Measurements from ENCODE around the gene STPG1.

Gene STPG1

DNA sequence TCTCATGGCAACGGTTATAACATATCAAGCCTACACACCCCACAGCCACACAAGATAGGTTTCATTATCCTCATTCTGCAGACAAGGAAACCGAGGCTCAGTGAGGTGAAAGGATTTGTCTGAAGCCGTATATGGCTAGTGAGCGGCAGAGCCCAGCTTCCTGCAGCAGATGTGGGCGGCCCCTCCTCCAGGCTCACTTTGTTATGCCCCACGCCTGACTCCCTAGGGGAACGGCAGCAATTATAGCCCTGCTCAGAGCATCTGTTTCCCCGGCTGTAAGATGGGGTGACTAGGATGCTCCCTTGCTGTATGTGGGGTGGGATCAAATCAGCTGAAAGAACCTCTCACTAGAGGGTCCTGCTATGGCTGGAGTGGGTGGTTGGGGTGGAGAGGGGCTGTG, 72.3 kb downstream of the STPG1 start:
- no peak for DNase-seq (ENCODE audit: low spot score)

DNA sequence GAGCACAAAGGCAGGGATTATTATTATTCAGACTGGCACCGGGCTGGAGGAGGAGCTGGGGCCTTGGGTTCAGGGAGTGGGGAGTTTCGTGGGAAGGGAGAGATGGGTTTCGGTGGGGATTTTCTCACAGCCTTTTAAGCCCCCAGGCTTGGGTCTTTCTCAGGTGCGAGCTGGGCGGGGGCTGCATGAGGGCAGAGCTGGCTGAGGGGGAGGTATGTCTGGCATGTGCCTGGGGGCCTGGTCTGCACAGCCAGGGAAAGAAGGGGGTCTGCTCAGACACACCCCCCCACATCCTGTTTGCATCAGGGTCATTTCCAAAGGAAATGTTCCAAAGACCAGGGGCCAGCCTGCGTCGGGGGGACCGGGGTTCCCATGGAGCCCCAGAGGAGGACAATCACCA, 72.8 kb downstream of the STPG1 start:
- no peak for DNase-seq (ENCODE audit: low spot score)

DNA sequence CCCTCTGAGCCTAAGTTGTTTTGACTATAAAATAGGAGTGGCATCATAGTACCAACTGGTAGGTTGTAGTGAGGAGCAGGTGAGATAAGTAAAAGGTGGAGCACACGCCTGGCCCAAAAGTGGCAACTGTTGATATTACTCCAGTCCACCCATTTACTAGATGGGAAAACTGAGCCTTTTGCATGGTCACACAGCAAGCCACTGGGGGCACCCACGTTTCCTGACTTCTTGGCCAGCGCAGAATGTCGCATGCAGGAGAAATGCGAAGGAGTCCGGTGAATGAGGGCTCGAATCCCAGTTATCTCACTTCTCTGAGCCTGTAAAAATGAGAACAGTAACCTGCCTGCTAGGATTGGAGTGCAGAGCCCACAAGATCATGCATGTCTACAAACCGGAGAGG, 73.6 kb downstream of the STPG1 start:
- DNase-seq (ENCODE audit: low spot score) = no peak

DNA sequence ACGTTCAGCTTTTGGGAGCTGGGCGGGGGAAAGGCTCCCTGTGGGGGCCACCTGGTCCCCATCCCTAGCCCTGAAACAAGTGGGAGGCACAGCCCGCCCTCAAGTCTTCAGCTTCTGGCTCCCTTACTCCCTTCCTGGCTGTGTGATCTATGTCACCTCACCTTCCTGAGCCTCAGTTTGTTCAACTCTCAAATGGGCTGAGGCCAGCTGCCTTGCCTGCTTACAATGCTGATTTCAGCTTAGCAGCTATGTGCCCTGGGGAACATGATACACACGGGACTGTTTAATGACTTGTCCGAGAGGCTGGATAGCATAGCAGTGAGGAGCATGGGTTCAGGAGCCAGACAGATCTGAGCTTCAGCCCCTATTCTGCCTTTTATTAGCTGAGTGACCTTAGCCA, 75.1 kb downstream of the STPG1 start:
- DNase-seq (ENCODE audit: low spot score) = no peak

DNA sequence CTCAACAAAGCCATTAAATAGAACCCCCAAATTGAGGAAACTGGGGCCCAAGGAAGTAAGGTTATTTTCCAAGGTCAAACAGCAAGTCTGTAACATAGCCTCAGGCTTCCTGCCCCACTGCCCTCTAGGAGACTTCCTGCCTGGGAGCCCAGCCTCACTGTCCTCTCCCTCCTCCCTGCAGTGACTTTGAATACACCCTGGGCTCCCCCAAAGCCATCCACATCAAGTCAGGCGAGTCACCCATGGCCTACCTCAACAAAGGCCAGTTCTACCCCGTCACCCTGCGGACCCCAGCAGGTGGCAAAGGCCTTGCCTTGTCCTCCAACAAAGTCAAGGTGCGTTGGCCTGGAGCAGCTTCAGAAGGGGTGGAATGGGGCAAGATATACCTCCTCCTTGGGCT, 76.1 kb downstream of the STPG1 start:
- no peak for DNase-seq (ENCODE audit: low spot score)

DNA sequence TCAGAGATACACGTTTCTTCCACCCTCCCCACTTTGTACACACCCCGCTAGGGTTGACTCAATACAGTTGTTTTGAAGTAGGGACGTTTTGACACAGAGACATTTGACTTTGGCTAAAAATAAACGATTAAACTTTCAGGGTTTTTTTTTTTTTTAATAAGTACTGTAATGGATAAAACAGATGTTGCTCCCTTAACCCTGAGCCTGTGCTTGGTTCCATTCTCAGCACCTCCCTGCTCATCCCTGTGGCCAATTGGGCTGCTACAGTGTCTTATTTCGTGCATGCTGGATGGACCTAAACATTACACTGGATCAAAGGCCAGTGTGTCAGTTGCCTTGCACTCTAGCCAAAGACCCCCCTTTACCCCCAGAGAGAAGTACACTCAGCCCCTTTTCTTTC, 77.5 kb downstream of the STPG1 start:
- DNase-seq (ENCODE audit: low spot score) = no peak

GRCh38 chr1:24331961-24332673, 81.5 kb downstream of the STPG1 start:
- DNase-seq (ENCODE audit: low spot score) = no peak

- DNase-seq (ENCODE audit: low spot score) = no peak
Observed at GRCh38 chr1:24329797-24330543, 83.6 kb downstream of the STPG1 start.

GRCh38 chr1:24329331-24329730, 84.3 kb downstream of the STPG1 start:
- no peak for DNase-seq (ENCODE audit: low spot score)

DNA sequence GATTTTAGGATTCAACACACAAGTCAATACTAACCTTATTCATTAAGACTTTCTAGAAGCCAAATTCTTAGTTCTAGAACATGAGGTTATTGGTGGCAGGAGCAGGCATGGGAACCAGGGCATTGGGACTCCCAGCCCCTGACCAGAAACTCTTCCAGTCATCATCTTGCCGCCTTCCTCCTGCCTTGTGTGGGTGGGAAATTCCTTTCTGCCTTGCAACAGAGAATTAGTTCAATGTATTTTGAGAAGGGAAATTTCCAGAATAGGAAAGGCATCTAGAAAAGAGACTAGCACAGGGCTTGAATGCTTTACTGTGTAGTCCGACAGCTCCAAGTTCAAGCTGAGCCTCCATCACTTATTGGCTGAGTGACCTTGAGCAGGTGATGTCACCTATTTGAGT, 85.7 kb downstream of the STPG1 start:
- DNase-seq (ENCODE audit: low spot score) = no peak

GRCh38 chr1:24327486-24327885, 86.1 kb downstream of the STPG1 start:
- DNase-seq (ENCODE audit: low spot score) = no peak

GRCh38 chr1:24325587-24326449, 87.8 kb downstream of the STPG1 start:
- DNase-seq (ENCODE audit: low spot score) = no peak

DNA sequence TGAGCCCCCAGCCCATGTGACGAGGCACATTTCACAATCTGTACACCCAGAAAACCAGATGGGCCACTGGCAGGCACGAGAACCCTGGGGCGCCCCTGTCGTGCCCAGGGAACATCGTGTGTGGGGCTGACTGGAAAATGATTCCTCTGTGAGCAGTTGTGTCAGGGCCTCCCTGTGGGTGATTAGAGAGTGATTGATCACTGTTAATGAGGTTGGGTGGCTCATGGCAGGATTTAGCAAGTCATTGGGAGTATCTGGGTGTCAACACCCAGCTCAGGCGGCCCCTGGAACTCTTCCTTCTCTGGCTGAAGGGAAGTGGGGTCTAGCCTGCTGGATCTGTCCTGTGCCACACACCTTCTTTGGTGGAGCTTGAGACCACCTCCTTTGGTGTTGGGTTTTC, 88.7 kb downstream of the STPG1 start:
- DNase-seq (ENCODE audit: low spot score) = no peak

DNA sequence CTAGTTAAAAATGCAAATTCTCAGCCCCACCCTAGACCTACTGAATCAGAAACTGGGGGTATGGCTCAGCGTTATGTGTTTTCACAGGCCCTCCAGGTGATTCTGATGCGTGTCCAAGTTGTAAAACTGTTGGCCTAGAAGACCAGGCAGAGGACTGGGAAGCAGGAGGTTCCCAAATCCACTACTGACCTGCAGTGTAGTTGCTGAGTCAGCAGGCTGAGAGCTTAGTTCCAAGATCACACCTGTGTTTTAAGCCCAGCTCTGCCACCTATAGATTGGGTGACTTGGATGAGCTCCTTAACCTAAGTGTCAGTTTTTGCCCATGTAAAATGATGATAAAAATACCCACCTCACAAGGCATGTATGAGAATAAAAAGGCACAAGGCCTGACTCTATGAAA, 90.3 kb downstream of the STPG1 start:
- DNase-seq (ENCODE audit: low spot score) = no peak

DNA sequence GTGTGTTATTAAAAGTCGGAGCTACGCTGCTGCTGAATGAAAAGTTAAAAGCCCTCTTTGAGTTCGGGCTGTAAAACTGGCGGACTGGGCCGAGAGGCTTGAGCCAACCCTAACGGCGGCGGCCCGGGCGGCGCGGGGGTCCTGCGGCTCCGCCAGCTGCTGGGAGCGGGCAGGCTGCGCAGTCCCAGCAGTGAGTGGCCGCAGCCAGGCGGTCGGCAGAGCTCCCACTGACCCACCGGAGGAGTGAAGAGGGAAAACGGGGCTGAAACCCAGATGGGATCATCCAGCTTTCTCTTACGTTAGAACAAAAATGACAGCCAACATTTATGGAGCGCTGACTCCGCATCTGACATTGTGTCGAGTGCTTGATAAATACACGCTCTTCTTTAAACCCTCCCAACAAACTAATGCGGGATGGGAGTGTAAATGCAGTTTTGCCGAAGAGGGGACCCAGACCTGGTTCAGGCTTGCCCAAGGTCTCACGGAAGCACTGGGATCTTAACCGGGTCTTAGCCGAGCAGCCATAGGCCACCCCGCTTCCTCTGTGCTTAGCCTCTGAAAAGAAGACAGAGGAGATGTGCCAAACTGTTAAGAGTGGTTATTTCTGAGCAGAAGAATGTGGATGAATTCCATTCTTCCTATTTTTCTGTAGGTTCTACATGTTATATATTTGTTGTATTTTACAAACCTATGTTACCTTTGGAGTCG, 91.0 kb downstream of the STPG1 start:
- DNase-seq (ENCODE audit: low spot score) = no peak

DNA sequence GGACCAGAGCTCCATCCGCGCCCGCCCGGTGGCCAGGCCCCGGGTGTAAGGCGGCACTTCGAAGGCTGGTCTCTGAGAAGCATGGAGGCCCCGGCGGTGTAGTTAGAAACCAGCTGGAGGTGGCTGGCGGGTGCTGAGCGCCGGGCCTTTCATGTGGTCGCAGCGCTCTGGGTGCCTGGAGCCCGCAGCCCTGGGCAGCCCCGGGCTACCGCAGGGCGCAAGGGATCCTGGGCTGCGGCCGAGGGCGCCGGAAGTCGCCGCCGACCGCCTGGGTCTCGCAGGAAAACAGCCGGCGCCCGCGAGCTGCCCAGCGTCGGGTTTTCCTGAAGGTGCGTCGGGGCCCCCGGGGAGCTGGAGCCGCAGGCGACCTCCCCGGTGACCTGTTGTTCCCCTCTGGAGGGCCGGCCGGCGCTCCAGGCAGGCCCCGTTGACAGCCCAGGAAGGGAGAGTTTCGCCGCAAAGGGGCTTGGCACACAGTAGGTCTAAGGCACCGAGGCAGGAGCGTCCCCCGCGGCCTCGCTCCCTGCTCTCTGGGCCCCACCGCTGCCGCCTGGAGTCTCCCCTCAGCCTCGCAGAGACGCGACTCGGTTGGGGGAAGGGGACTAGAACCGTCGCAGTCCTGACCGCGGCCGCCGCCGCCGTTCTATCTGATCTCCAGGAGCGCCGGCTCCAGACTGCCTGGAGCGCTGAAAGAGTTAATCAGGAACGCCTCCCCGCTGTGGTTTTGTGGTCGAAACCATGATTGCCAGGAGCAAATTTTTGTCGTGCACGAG, 91.7 kb downstream of the STPG1 start:
- peak; percentile 74 for DNase-seq (ENCODE audit: low spot score)

DNA sequence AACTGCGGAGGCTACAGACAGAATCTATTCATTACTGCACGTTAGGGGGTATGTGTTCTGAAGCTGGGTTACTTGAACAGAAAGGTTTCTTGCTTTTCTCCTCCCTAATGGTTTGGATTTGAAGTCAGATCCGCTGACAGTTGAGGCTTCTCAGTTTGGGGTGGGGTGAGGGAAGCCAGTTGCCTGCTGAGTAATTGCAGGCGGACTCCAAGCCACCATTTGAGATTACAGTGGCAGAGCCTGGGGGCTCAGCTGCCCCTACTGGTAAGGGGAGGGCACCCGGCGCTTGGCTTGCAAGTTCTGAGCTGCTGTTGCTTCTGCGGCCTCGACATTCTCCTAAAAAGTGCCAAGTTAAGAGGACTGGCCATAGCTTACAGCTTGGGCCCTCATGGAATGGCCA, 92.5 kb downstream of the STPG1 start:
- no peak for DNase-seq (ENCODE audit: low spot score)

DNA sequence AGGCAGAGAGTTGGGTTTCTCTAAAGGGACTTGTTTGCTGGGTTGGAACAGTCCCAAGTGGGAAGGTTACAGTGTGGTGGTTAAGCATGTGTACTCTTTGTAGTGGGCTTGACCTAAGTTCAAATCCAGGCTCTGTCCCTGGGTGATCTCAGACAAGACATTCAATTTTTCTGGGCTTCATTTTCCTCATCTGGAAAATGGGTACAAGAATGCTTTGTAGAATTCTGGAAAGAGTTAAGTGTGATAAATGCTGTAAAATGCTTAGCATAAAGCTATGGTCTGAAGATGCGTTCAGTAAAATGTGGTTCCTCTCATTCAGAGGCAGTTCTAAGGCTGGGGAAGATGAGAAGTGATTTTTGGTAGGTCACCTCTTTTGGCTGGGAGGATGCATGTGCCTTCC, 93.6 kb downstream of the STPG1 start:
- DNase-seq (ENCODE audit: low spot score) = no peak

DNA sequence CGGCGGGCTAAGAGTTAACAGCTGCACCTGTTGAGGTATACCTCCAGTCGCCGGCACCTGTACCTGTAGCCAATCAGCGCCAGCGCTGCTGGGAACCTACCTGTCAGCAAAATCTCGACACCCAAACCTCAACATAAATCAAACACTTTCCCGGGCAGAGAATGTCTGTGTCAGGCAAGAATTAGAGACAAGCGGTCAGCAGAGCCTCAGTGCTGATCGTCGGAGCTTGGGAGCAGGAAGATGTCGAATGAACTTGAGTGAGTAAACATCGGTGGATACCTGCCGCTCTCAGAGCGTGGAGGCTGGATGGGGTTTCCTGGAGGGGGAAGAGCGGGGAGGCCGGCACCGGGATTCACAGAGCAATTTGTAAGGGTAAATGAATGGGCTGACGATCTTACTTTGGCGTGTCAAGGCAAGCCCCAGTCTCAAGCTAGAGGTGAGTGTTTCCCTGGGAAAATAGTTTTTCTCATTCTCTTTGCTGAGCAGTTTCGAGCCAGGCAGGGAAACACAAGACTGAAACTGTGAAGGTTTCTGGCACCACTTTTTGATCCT, 94.2 kb downstream of the STPG1 start, which contains the start of gene GRHL3:
GRHL3 (plus strand) TSS at position 46 of the 552 bp plus-strand sequence; CDS start at position 241, 195 bp downstream.
- no peak for DNase-seq (ENCODE audit: low spot score)

GRCh38 chr1:24318615-24319311, 94.8 kb downstream of the STPG1 start:
- DNase-seq (ENCODE audit: low spot score) = no peak
